IMR-90 (cell line): Measurements from ENCODE around the gene GPR152. TPM values are rescaled to one million over a fixed set of nuclear protein-coding genes. Genes with fewer than 3 reads are reported as not detected.

Experiments
- ATAC-seq: fragments of 200-7000 bp; cut with Tn5 transposase; 2 replicates; pipeline ENCODE4 v1.9.1; 2020; ENCODE audit warnings: low read depth, mild to moderate bottlenecking, moderate library complexity
- BruUV-seq: library from RNA; stranded (reverse); fragments of 400-500 nt; replicated peaks from 2 replicates; lab custom pipeline; 2021; lab: Mats Ljungman, UMichigan
- CTCF ChIA-PET: fragments of 300-600 bp; formaldehyde crosslinking; extraction: SDS; loops from one replicate; lab custom pipeline; 2021; ENCODE audit warnings: antibody characterized with exemption; lab: Yijun Ruan, JAX
- POLR2A ChIA-PET: fragments of 300-600 bp; sonication (Branson Sonifier 250); formaldehyde crosslinking; loops from one replicate; lab custom pipeline; 2022; ENCODE audit warnings: antibody characterized with exemption; ENCODE audit not compliant: unreplicated experiment; lab: Charles Lee
- DNase-seq: peaks from one replicate; pipeline ENCODE4 v3.0.0; 2013
- H2AFZ ChIP-seq: replicated peaks from 2 replicates; pipeline ENCODE3; 2013; ENCODE audit warnings: low read length, mild to moderate bottlenecking; ENCODE audit not compliant: poor library complexity
- H2AK5ac ChIP-seq: 2 replicates; pipeline ENCODE4 v1.6.1; 2013; ENCODE audit warnings: low read depth, low read length, inconsistent platforms
- H2AK9ac ChIP-seq: replicated peaks from 2 replicates; pipeline ENCODE3; 2013; ENCODE audit warnings: mild to moderate bottlenecking, low read depth, low read length, moderate library complexity; ENCODE audit not compliant: poor library complexity
- H2BK120ac ChIP-seq: 2 replicates; pipeline ENCODE4 v1.6.1; 2013; ENCODE audit warnings: low read depth, low read length, inconsistent platforms
- H2BK15ac ChIP-seq: 3 replicates; pipeline ENCODE4 v1.6.1; 2013; ENCODE audit warnings: low read depth, low read length, inconsistent platforms
- H2BK20ac ChIP-seq: 2 replicates; pipeline ENCODE4 v1.6.1; 2013; ENCODE audit warnings: low read depth, mild to moderate bottlenecking, inconsistent platforms, low read length, moderate library complexity
- H2BK5ac ChIP-seq: 2 replicates; pipeline ENCODE4 v1.6.1; 2013; ENCODE audit warnings: mild to moderate bottlenecking, low read depth, low read length, inconsistent platforms; ENCODE audit not compliant: poor library complexity, severe bottlenecking
- H3K14ac ChIP-seq: replicated peaks from 2 replicates; pipeline ENCODE4 v1.6.1; 2013; ENCODE audit warnings: low read depth, low read length, inconsistent platforms
- H3K18ac ChIP-seq: 2 replicates; pipeline ENCODE4 v1.6.1; 2013; ENCODE audit warnings: low read depth, low read length, control low read depth
- H3K23ac ChIP-seq: 2 replicates; pipeline ENCODE4 v1.6.1; 2013; ENCODE audit warnings: low read depth, low read length, inconsistent platforms
- H3K27ac ChIP-seq: 2 replicates; pipeline ENCODE4 v1.5.1; 2013; ENCODE audit warnings: mild to moderate bottlenecking, control low read depth, low read length; ENCODE audit not compliant: insufficient read depth
- H3K27me3 ChIP-seq: 2 replicates; pipeline ENCODE4 v1.6.1; 2013; ENCODE audit warnings: low read length; ENCODE audit not compliant: control insufficient read depth, insufficient read depth
- H3K36me3 ChIP-seq: 2 replicates; pipeline ENCODE4 v1.6.1; 2013; ENCODE audit warnings: low read length, mixed read lengths; ENCODE audit not compliant: control insufficient read depth, insufficient read depth
- H3K4ac ChIP-seq: 2 replicates; pipeline ENCODE4 v1.6.1; 2013; ENCODE audit warnings: low read depth, low read length, inconsistent platforms
- H3K4me1 ChIP-seq: 2 replicates; pipeline ENCODE4 v1.6.1; 2013; ENCODE audit warnings: low read length, mixed read lengths; ENCODE audit not compliant: control insufficient read depth, insufficient read depth
- H3K4me2 ChIP-seq: 2 replicates; pipeline ENCODE4 v1.6.1; 2013; ENCODE audit warnings: low read depth, mild to moderate bottlenecking, control low read depth, low read length, moderate library complexity
- H3K4me3 ChIP-seq: 2 replicates; pipeline ENCODE4 v1.5.1; 2013; ENCODE audit warnings: low read depth, mild to moderate bottlenecking, control low read depth, low read length, moderate library complexity; ENCODE audit not compliant: insufficient read depth
- H3K56ac ChIP-seq: 2 replicates; pipeline ENCODE4 v1.6.1; 2013; ENCODE audit warnings: low read length, inconsistent platforms; ENCODE audit not compliant: insufficient read depth; ENCODE audit errors: extremely low read depth
- H3K79me1 ChIP-seq, 2 experiments: 2 replicates each; pipeline ENCODE4 v1.6.1; 2013; ENCODE audit warnings: low read length in 2 of 2, inconsistent platforms in 1 of 2, low read depth in 1 of 2
- H3K9ac ChIP-seq: 2 replicates; pipeline ENCODE4 v1.6.1; 2013; ENCODE audit warnings: low read depth, low read length, control low read depth
- H3K9me1 ChIP-seq: 2 replicates; pipeline ENCODE4 v1.6.1; 2013; ENCODE audit warnings: low read length, inconsistent platforms; ENCODE audit not compliant: insufficient read depth
- H3K9me3 ChIP-seq: 2 replicates; pipeline ENCODE4 v1.6.1; 2013; ENCODE audit warnings: low read length; ENCODE audit not compliant: control insufficient read depth, insufficient read depth
- H4K20me1 ChIP-seq: 2 replicates; pipeline ENCODE4 v1.6.1; 2013; ENCODE audit warnings: low read length, inconsistent platforms; ENCODE audit not compliant: insufficient read depth
- H4K5ac ChIP-seq: 2 replicates; pipeline ENCODE4 v1.6.1; 2013; ENCODE audit warnings: mild to moderate bottlenecking, low read depth, low read length, control low read depth
- H4K8ac ChIP-seq, 2 experiments: 2 replicates each; pipeline ENCODE4 v1.6.1; 2013; ENCODE audit warnings: low read depth in 2 of 2, low read length in 2 of 2, control low read depth in 1 of 2, inconsistent platforms in 1 of 2
- H4K91ac ChIP-seq: 2 replicates; pipeline ENCODE4 v1.6.1; 2013; ENCODE audit warnings: low read depth, low read length, inconsistent platforms; ENCODE audit not compliant: insufficient read depth
- BHLHE40 ChIP-seq: fragments of 150-350 bp; IDR thresholded peaks from 2 replicates; pipeline ENCODE4 v1.6.1; 2016; ENCODE audit warnings: mild to moderate bottlenecking, low read depth, low read length
- CEBPB ChIP-seq: IDR thresholded peaks from 2 replicates; pipeline ENCODE4 v1.6.1; 2012; ENCODE audit warnings: low read depth, low read length, improper control_type of control experiment
- CHD1 ChIP-seq: IDR thresholded peaks from 2 replicates; pipeline ENCODE4 v1.6.1; 2012; ENCODE audit warnings: low read depth, low read length, improper control_type of control experiment
- ELK1 ChIP-seq: fragments of 150-350 bp; IDR thresholded peaks from 2 replicates; pipeline ENCODE4 v1.6.1; 2016; ENCODE audit warnings: low read depth, mild to moderate bottlenecking, low read length, moderate library complexity, borderline replicate concordance
- FOS ChIP-seq: fragments of 150-350 bp; IDR thresholded peaks from 2 replicates; pipeline ENCODE4 v1.6.1; 2016; ENCODE audit warnings: low read depth, low read length
- MAFK ChIP-seq: IDR thresholded peaks from 2 replicates; pipeline ENCODE4 v1.6.1; 2012; ENCODE audit warnings: low read depth, low read length, improper control_type of control experiment
- MAZ ChIP-seq: IDR thresholded peaks from 2 replicates; pipeline ENCODE4 v1.6.1; 2012; ENCODE audit warnings: low read depth, mild to moderate bottlenecking, low read length, improper control_type of control experiment, moderate library complexity, borderline replicate concordance
- MXI1 ChIP-seq: IDR thresholded peaks from 2 replicates; pipeline ENCODE4 v1.6.1; 2012; ENCODE audit warnings: low read depth, mild to moderate bottlenecking, low read length, moderate library complexity, borderline replicate concordance
- NFE2L2 ChIP-seq: fragments of 150-350 bp; IDR thresholded peaks from 2 replicates; pipeline ENCODE4 v1.6.1; 2016; ENCODE audit warnings: low read depth, mild to moderate bottlenecking, low read length
- POLR2A ChIP-seq: IDR thresholded peaks from 2 replicates; pipeline ENCODE4 v1.6.1; 2012; ENCODE audit warnings: mild to moderate bottlenecking, low read depth, low read length
- RAD21 ChIP-seq: IDR thresholded peaks from 2 replicates; pipeline ENCODE4 v1.6.1; 2012; ENCODE audit warnings: low read length, improper control_type of control experiment
- RCOR1 ChIP-seq: IDR thresholded peaks from 2 replicates; pipeline ENCODE4 v1.6.1; 2012; ENCODE audit warnings: mild to moderate bottlenecking, low read length, improper control_type of control experiment; ENCODE audit not compliant: insufficient replicate concordance
- RFX5 ChIP-seq: IDR thresholded peaks from 2 replicates; pipeline ENCODE4 v1.8.0; 2012; ENCODE audit warnings: low read depth, mild to moderate bottlenecking, low read length, moderate library complexity
- SMC3 ChIP-seq: fragments of 150-350 bp; IDR thresholded peaks from 2 replicates; pipeline ENCODE4 v1.6.1; 2016; ENCODE audit warnings: low read depth, mild to moderate bottlenecking, antibody characterized with exemption, low read length, moderate library complexity
- WGBS, 2 experiments: methylation state at CpG; one replicate each; pipeline versions ENCODE4 v1.1.5 to v1.1.7; 2013; ENCODE audit warnings: missing lambda C conversion rate in 2 of 2; ENCODE audit not compliant: insufficient read length in 1 of 2; ENCODE audit errors: extremely low coverage in 2 of 2; 5-methylcytosine and 5-hydroxymethylcytosine counted together
- dilution Hi-C: fragments of 300-500 bp; cut with HindIII; formaldehyde crosslinking; loops from one replicate; pipeline ENCODE4 v1.14.3; 2018; ENCODE audit warnings: low sequenced_read_pairs; ENCODE audit not compliant: unreplicated experiment
- in situ Hi-C: fragments of 300-500 bp; cut with MboI; formaldehyde crosslinking; loops from 3 replicates; pipeline ENCODE4 v1.14.3; 2019; ENCODE audit warnings: low sequenced_read_pairs, inconsistent platforms, mixed read lengths
- intact Hi-C: fragments of 100-400 bp; cut with micrococcal nuclease; formaldehyde crosslinking; loops from 2 replicates; pipeline ENCODE4 v1.10.0; 2022
- polyA plus RNA-seq, 3 experiments: library from polyadenylated mRNA; depleted of rRNA; stranded (reverse); fragments of >200 nt; gene quantifications; 2 replicates each; pipeline ENCODE4 v1.2.3, GENCODE V29; 2012; ENCODE audit warnings: low replicate concordance in 1 of 3
- total RNA-seq: library from RNA; depleted of rRNA; stranded (reverse); fragments of >200 nt; gene quantifications from 2 replicates; pipeline ENCODE4 v1.2.3, GENCODE V29; 2012
- TF ChIP-seq, protein P1 (sequence below): fragments of 150-350 bp; IDR thresholded peaks from 2 replicates; pipeline ENCODE4 v1.6.1; 2017; ENCODE audit warnings: mild to moderate bottlenecking, antibody characterized with exemption, low read length, low read depth

Gene GPR152
- total and polyA plus RNA-seq, 2 of the 4 experiments (the other 2 are of a cell fraction): not detected

DNA sequence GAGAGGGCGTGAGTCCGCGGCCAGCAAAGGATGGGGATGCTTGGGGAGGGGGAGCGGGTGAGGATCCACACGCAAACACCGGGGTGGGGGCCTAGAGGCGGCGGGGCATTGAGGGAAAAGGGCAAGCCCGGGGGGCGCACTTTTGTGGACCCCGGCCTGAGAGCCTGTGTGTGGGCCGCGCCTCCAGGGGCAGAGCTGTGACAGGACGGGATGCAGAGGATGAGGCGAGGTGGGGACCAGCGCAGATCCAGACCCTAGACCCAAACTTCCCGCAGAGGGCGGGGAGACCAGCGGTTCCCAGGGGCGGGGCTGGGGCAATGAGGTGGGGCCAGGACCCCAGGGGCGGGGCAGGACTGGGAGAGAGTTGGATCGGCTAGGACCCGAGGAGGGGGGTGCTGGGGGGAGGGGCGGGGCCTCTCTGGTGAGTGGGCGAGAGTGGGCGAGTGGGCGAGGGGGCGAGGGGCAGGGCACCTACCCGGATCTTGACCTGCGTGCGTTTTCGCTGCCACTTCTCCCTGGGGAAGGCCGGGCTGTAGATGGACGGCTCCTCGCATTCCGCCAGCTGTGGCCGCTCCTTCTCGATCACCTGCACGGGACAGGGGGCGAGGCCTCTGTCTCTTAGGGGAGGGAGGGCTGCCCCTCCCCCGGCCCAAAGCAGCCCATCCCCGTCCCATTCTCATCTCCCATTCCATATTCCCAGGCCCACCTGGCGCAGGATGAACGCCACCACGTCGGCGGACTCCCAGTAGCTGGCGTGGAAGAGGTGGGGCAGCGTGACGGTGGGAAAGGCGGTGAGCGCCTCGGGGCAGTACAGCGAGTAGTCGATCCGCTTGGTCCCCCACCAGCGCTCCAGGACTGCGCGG is 42.1 kb upstream of the GPR152 start:
- 92% methylated on average over 11 of the region's 59 CpGs; no CpG with 5 or more reads in 1 of the 2 experiments for WGBS, 2 experiments
- no peak overlapping the region for H3K9ac ChIP-seq
- no peak overlapping the region for H4K91ac ChIP-seq
- in situ Hi-C loops: no loop called here
- no peak overlapping the region for H4K8ac ChIP-seq
- no TSS peak for BruUV-seq
- H3K36me3 ChIP-seq: peaks cover 56% of the 10 kb centered on the region
- no peak overlapping the region for H2BK20ac ChIP-seq
- no peak overlapping the region for H2AK5ac ChIP-seq
- CTCF ChIA-PET: no interaction called here
- ATAC-seq (no peak), DNase-seq (no peak)
- H3K18ac ChIP-seq: no peak overlapping the region
- no peak overlapping the region for H3K4ac ChIP-seq
- no peak overlapping the region for H2BK15ac ChIP-seq
- no peak overlapping the region for H3K4me3 ChIP-seq
- H3K9me1 ChIP-seq: peaks cover 3% of the 10 kb centered on the region; the same call in 1 of the 2 replicates
- no peaks in the 10 kb centered on the region for H3K79me1 ChIP-seq
- POLR2A ChIA-PET: no interaction called here
- no peak overlapping the region for H3K23ac ChIP-seq
- no peak overlapping the region for H3K27ac ChIP-seq
- no peaks in the 10 kb centered on the region for H3K9me3 ChIP-seq
- H3K14ac ChIP-seq: no peak overlapping the region
- dilution Hi-C loops: no loop called here
- H3K27me3 ChIP-seq: no peaks in the 10 kb centered on the region
- no peaks in the 10 kb centered on the region for H3K4me1 ChIP-seq
- no peak overlapping the region for H2AFZ ChIP-seq
- H4K20me1 ChIP-seq: no peaks in the 10 kb centered on the region; the same call in 1 of the 2 replicates
- H2BK120ac ChIP-seq: no peak overlapping the region
- H4K5ac ChIP-seq: no peak overlapping the region
- H2BK5ac ChIP-seq: no peak overlapping the region
- intact Hi-C loops: no loop called here
- H3K56ac ChIP-seq: no peak overlapping the region
- no peak overlapping the region for H2AK9ac ChIP-seq
- H3K4me2 ChIP-seq: no peak overlapping the region
- TF ChIP-seq ELK1: no peak
- no peak for TF ChIP-seq RFX5
- no peak for TF ChIP-seq CEBPB
- TF ChIP-seq, protein P1, sequence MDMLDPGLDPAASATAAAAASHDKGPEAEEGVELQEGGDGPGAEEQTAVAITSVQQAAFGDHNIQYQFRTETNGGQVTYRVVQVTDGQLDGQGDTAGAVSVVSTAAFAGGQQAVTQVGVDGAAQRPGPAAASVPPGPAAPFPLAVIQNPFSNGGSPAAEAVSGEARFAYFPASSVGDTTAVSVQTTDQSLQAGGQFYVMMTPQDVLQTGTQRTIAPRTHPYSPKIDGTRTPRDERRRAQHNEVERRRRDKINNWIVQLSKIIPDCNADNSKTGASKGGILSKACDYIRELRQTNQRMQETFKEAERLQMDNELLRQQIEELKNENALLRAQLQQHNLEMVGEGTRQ: no peak
- no peak for TF ChIP-seq POLR2A
- TF ChIP-seq RAD21: no peak
- no peak for TF ChIP-seq SMC3
- no peak for TF ChIP-seq CHD1
- TF ChIP-seq BHLHE40: no peak
- TF ChIP-seq MAZ: no peak
- no peak for TF ChIP-seq NFE2L2
- no peak for TF ChIP-seq MXI1
- TF ChIP-seq FOS: no peak
- TF ChIP-seq RCOR1: no peak
- TF ChIP-seq MAFK: no peak
